ENCODE results near the gene ICE1. TPM values are rescaled to one million over a fixed set of nuclear protein-coding genes. Genes with fewer than 3 reads are reported as not detected.

ICE1 gene
- polyA plus RNA-seq, 1 donor (not counting 4 experiments of a cell fraction or from before 2014, with no cell fraction given) = 18.4 TPM

- H4K20me1 ChIP-seq (ENCODE audit: control insufficient read depth, extremely low read depth, insufficient read depth, low read length) = no peaks in the 10 kb centered on the region
- no peaks in the 10 kb centered on the region for H3K79me2 ChIP-seq (ENCODE audit: control insufficient read depth, insufficient read depth, low read length)
- H3K9me3 ChIP-seq (ENCODE audit: control insufficient read depth, low read depth, low read length) = no peaks in the 10 kb centered on the region
- H3K27me3 ChIP-seq (ENCODE audit: control insufficient read depth, extremely low read depth, insufficient read depth, low read length) = no peaks in the 10 kb centered on the region
- no peaks in the 10 kb centered on the region for H3K9me1 ChIP-seq (ENCODE audit: control insufficient read depth, extremely low read depth, insufficient read depth, low read length)
- TF ChIP-seq CTCF (optimal IDR thresholded peaks at IDR 0.05 in 1 of 3, IDR thresholded peaks at IDR 0.05 in 1 of 3, conservative IDR thresholded peaks at IDR 0.05 in 1 of 3; ENCODE audit: extremely low read depth in 1 of 3, insufficient read depth in 2 of 3, low read length in 3 of 3) (no peak), EZH2 (IDR thresholded peaks at IDR 0.05; ENCODE audit: low read length) (no peak)
- H3K9ac ChIP-seq (ENCODE audit: control insufficient read depth, extremely low read depth, insufficient read depth, low read length) = no peak overlapping the region
- no peak overlapping the region for H2AFZ ChIP-seq (ENCODE audit: control insufficient read depth, low read length)
- dilution Hi-C loops (cut with MboI; ENCODE audit: extremely low pct_ligation_motif_present, low sequenced_read_pairs) = no loop called here
- FAIRE-seq (no peak), DNase-seq (ENCODE audit: low read depth, low spot score) (no peak)
- no peak overlapping the region for H3K4me3 ChIP-seq (ENCODE audit: control insufficient read depth in 2 of 3, extremely low read depth in 1 of 3, insufficient read depth in 2 of 3, low read depth in 1 of 3, low read length in 3 of 3)
- no peaks in the 10 kb centered on the region for H3K4me1 ChIP-seq (ENCODE audit: control insufficient read depth, extremely low read depth, insufficient read depth, low read length)
- no peak overlapping the region for H3K27ac ChIP-seq (ENCODE audit: control insufficient read depth, insufficient read depth, low read length)
- no peaks in the 10 kb centered on the region for H3K36me3 ChIP-seq (ENCODE audit: control insufficient read depth in 2 of 2, extremely low read depth in 1 of 2, insufficient read depth in 2 of 2, low read length in 2 of 2)
- no peak overlapping the region for H3K4me2 ChIP-seq (ENCODE audit: control insufficient read depth, extremely low read depth, insufficient read depth, low read depth, low read length)
Observed at GRCh38 chr5:5521029-5521428, 98.6 kb downstream of the ICE1 start.

GRCh38 chr5:5521478-5521877, 99.0 kb downstream of the ICE1 start:
- FAIRE-seq (no peak), DNase-seq (ENCODE audit: low read depth, low spot score) (no peak)
- Histone ChIP-seq H3K9ac (ENCODE audit: control insufficient read depth, extremely low read depth, insufficient read depth, low read length) (no peak overlapping the region), H4K20me1 (ENCODE audit: control insufficient read depth, extremely low read depth, insufficient read depth, low read length) (no peaks in the 10 kb centered on the region), H3K36me3 (ENCODE audit: control insufficient read depth in 2 of 2, extremely low read depth in 1 of 2, insufficient read depth in 2 of 2, low read length in 2 of 2) (no peaks in the 10 kb centered on the region), H3K4me1 (ENCODE audit: control insufficient read depth, extremely low read depth, insufficient read depth, low read length) (no peaks in the 10 kb centered on the region), H2AFZ (ENCODE audit: control insufficient read depth, low read length) (no peak overlapping the region), H3K27ac (ENCODE audit: control insufficient read depth, insufficient read depth, low read length) (no peak overlapping the region), H3K4me2 (ENCODE audit: control insufficient read depth, extremely low read depth, insufficient read depth, low read depth, low read length) (no peak overlapping the region), H3K79me2 (ENCODE audit: control insufficient read depth, insufficient read depth, low read length) (no peaks in the 10 kb centered on the region), H3K9me1 (ENCODE audit: control insufficient read depth, extremely low read depth, insufficient read depth, low read length) (no peaks in the 10 kb centered on the region), H3K27me3 (ENCODE audit: control insufficient read depth, extremely low read depth, insufficient read depth, low read length) (no peaks in the 10 kb centered on the region), H3K9me3 (ENCODE audit: control insufficient read depth, low read depth, low read length) (no peaks in the 10 kb centered on the region), H3K4me3 (ENCODE audit: control insufficient read depth in 2 of 3, extremely low read depth in 1 of 3, insufficient read depth in 2 of 3, low read depth in 1 of 3, low read length in 3 of 3) (no peak overlapping the region)
- no peak for TF ChIP-seq CTCF (optimal IDR thresholded peaks at IDR 0.05 in 1 of 3, IDR thresholded peaks at IDR 0.05 in 1 of 3, conservative IDR thresholded peaks at IDR 0.05 in 1 of 3; ENCODE audit: extremely low read depth in 1 of 3, insufficient read depth in 2 of 3, low read length in 3 of 3)
- no peak for TF ChIP-seq EZH2 (IDR thresholded peaks at IDR 0.05; ENCODE audit: low read length)
- dilution Hi-C loops (cut with MboI; ENCODE audit: extremely low pct_ligation_motif_present, low sequenced_read_pairs) = no loop called here
